Astrocyte (in vitro differentiated cells and primary cell): Measurements from ENCODE around the gene CDK8.

ENCODE experiments used
- CTCF ChIP-seq: IDR thresholded peaks from 2 replicates; pipeline ENCODE4 v1.5.1; 2011; ENCODE audit warnings: low read depth, mild to moderate bottlenecking, inconsistent platforms, low read length, moderate library complexity; ENCODE audit not compliant: insufficient read depth
- EZH2 ChIP-seq: IDR thresholded peaks from 2 replicates; pipeline ENCODE4 v1.6.1; 2012; ENCODE audit warnings: mild to moderate bottlenecking, low read length, inconsistent platforms; ENCODE audit not compliant: insufficient read depth

- TF ChIP-seq CTCF, result no peak
- TF ChIP-seq EZH2, result no peak
These were observed 45.6 kb upstream of the CDK8 start for GRCh38 chr13:26208287-26208686.
